ENCODE measurements around the gene IRF9.

Gene IRF9

GRCh38 chr14:24204163-24205146 lies 43.4 kb downstream of the IRF9 start:
- peaks cover 46% of the 10 kb centered on the region for H3K36me3 ChIP-seq

GRCh38 chr14:24206260-24207103 lies 45.4 kb downstream of the IRF9 start:
- no peaks in the 10 kb centered on the region for H3K9me3 ChIP-seq
- H3K4me3 ChIP-seq (ENCODE audit: low read depth in 1 of 2, low read length in 1 of 2) = no peak overlapping the region
- no peaks in the 10 kb centered on the region for H3K4me1 ChIP-seq (ENCODE audit: control insufficient read depth in 1 of 2, insufficient read depth in 1 of 2, low read depth in 1 of 2, low read length in 1 of 2)
- no peak overlapping the region for H3K27ac ChIP-seq
- H3K36me3 ChIP-seq = peaks cover 61% of the 10 kb centered on the region
- TF ChIP-seq CTCF (IDR thresholded peaks at IDR 0.05) = no peak
- no peaks in the 10 kb centered on the region for H3K27me3 ChIP-seq

More at GRCh38 chr14:24204163-24205146, 43.4 kb downstream of the IRF9 start:
- Histone ChIP-seq H3K4me1 (ENCODE audit: control insufficient read depth in 1 of 2, insufficient read depth in 1 of 2, low read depth in 1 of 2, low read length in 1 of 2) (no peaks in the 10 kb centered on the region), H3K27me3 (no peaks in the 10 kb centered on the region), H3K4me3 (ENCODE audit: low read depth in 1 of 2, low read length in 1 of 2) (no peak overlapping the region), H3K27ac (no peak overlapping the region), H3K9me3 (no peaks in the 10 kb centered on the region)
- no peak for TF ChIP-seq CTCF (IDR thresholded peaks at IDR 0.05)

- H3K4me3 ChIP-seq (ENCODE audit: low read depth in 1 of 2, low read length in 1 of 2) = no peak overlapping the region
- H3K4me1 ChIP-seq (ENCODE audit: control insufficient read depth in 1 of 2, insufficient read depth in 1 of 2, low read depth in 1 of 2, low read length in 1 of 2) = no peaks in the 10 kb centered on the region
- no peak for TF ChIP-seq CTCF (IDR thresholded peaks at IDR 0.05)
- H3K27ac ChIP-seq = no peak overlapping the region
- peaks cover 58% of the 10 kb centered on the region for H3K36me3 ChIP-seq
- no peaks in the 10 kb centered on the region for H3K9me3 ChIP-seq
- no peaks in the 10 kb centered on the region for H3K27me3 ChIP-seq
These were observed 46.1 kb downstream of the IRF9 start for GRCh38 chr14:24207104-24207551.

GRCh38 chr14:24207625-24208024 lies 46.6 kb downstream of the IRF9 start:
- Histone ChIP-seq H3K9me3 (no peaks in the 10 kb centered on the region), H3K27me3 (no peaks in the 10 kb centered on the region), H3K4me3 (ENCODE audit: low read depth in 1 of 2, low read length in 1 of 2) (no peak overlapping the region), H3K27ac (no peak overlapping the region), H3K36me3 (peaks cover 58% of the 10 kb centered on the region), H3K4me1 (ENCODE audit: control insufficient read depth in 1 of 2, insufficient read depth in 1 of 2, low read depth in 1 of 2, low read length in 1 of 2) (peaks cover 0 to 5% of the 10 kb centered on the region in 2 experiments)
- no peak for TF ChIP-seq CTCF (IDR thresholded peaks at IDR 0.05)

GRCh38 chr14:24211311-24211710 lies 50.2 kb downstream of the IRF9 start:
- peak overlapping the region; percentile 97 for H3K27ac ChIP-seq
- H3K4me1 ChIP-seq (ENCODE audit: control insufficient read depth in 1 of 2, insufficient read depth in 1 of 2, low read depth in 1 of 2, low read length in 1 of 2) = peaks cover 26 to 33% of the 10 kb centered on the region in 2 experiments
- H3K36me3 ChIP-seq = peaks cover 48% of the 10 kb centered on the region
- no peaks in the 10 kb centered on the region for H3K27me3 ChIP-seq
- no peak for TF ChIP-seq CTCF (IDR thresholded peaks at IDR 0.05)
- H3K9me3 ChIP-seq = no peaks in the 10 kb centered on the region
- H3K4me3 ChIP-seq (ENCODE audit: low read depth in 1 of 2, low read length in 1 of 2) = no peak overlapping the region
